Activated B cell treated with CpG ODN at 0.5 μM for 24 hours (primary cell): ENCODE results near the gene IGDCC3. TPM values are rescaled to one million over a fixed set of nuclear protein-coding genes. Genes with fewer than 3 reads are reported as not detected.

Source experiments
- ATAC-seq: fragments of 200-7000 bp; cut with Tn5 transposase; one replicate; pipeline ENCODE4 v1.10.0; 2021; ENCODE audit warnings: low read depth, mild to moderate bottlenecking, moderate library complexity
- CTCF ChIA-PET: fragments of 350-600 bp; sonication (Branson Sonifier 250); formaldehyde crosslinking; loops from one replicate; lab custom pipeline; 2021; ENCODE audit warnings: antibody characterized with exemption; lab: Charles Lee
- POLR2A ChIA-PET: fragments of 350-600 bp; sonication (Branson Sonifier 250); formaldehyde crosslinking; loops from one replicate; lab custom pipeline; 2021; ENCODE audit warnings: antibody characterized with exemption; lab: Charles Lee
- DNase-seq: peaks from one replicate; pipeline ENCODE4 v3.0.0; 2022
- H3K27ac Mint-ChIP-seq: one replicate; pipeline ENCODE4 v1.8.0; 2020; ENCODE audit warnings: mixed read lengths
- H3K27me3 Mint-ChIP-seq: one replicate; pipeline ENCODE4 v1.8.0; 2021; ENCODE audit warnings: mixed read lengths
- H3K36me3 Mint-ChIP-seq: one replicate; pipeline ENCODE4 v1.8.0; 2021; ENCODE audit warnings: low read depth, mixed read lengths
- H3K4me1 Mint-ChIP-seq: one replicate; pipeline ENCODE4 v1.8.0; 2021; ENCODE audit warnings: mixed read lengths
- H3K4me3 Mint-ChIP-seq: one replicate; pipeline ENCODE4 v1.8.0; 2020; ENCODE audit warnings: mild to moderate bottlenecking, mixed read lengths
- H3K9me3 Mint-ChIP-seq: one replicate; pipeline ENCODE4 v1.8.0; 2020; ENCODE audit warnings: mixed read lengths
- CTCF ChIP-seq: fragments of 200-600 bp; IDR thresholded peaks from one replicate; pipeline ENCODE4 v1.8.0; 2022; ENCODE audit warnings: antibody characterized with exemption, mild to moderate bottlenecking
- intact Hi-C: fragments of 100-400 bp; cut with micrococcal nuclease; formaldehyde crosslinking; loops from one replicate; pipeline ENCODE4 v1.15.1; 2024
- total RNA-seq: library from RNA; stranded (reverse); gene quantifications from 2 replicates; pipeline ENCODE4 v1.2.3, GENCODE V29; 2022

IGDCC3 gene
- total RNA-seq, 1 donor from 2014 or later = not detected

- Mint-ChIP-seq H3K4me1 (no peaks in the 10 kb centered on the region), H3K27ac (no peak overlapping the region), H3K9me3 (no peaks in the 10 kb centered on the region), H3K36me3 (no peaks in the 10 kb centered on the region), H3K4me3 (no peak overlapping the region), H3K27me3 (no peaks in the 10 kb centered on the region)
- intact Hi-C loops = no loop called here
- no peak for DNase-seq
- TF ChIP-seq CTCF = no peak
- ChIA-PET CTCF (no interaction called here), POLR2A (interaction anchor here (2.4 kb wide), 1 partner anchor 7 kb away, joined by 8 read pairs; the partner anchor contains the start of gene RNU5B-1)
- ATAC-seq = no peak
Observed at GRCh38 chr15:65312400-65312916, 65.3 kb downstream of the IGDCC3 start.

- no peaks in the 10 kb centered on the region for H3K27me3 Mint-ChIP-seq
- CTCF ChIA-PET = no interaction called here
- intact Hi-C loops = no loop called here
- DNase-seq (no peak), ATAC-seq (no peak)
- POLR2A ChIA-PET = no interaction called here
- no peaks in the 10 kb centered on the region for H3K36me3 Mint-ChIP-seq
- no peak for TF ChIP-seq CTCF
- no peaks in the 10 kb centered on the region for H3K9me3 Mint-ChIP-seq
- H3K27ac Mint-ChIP-seq = no peak overlapping the region
- H3K4me1 Mint-ChIP-seq = no peaks in the 10 kb centered on the region
- no peak overlapping the region for H3K4me3 Mint-ChIP-seq
Observed at GRCh38 chr15:65311760-65312159, 66.0 kb downstream of the IGDCC3 start.

GRCh38 chr15:65310431-65311137 lies 67.2 kb downstream of the IGDCC3 start:
- H3K27me3 Mint-ChIP-seq = no peaks in the 10 kb centered on the region
- H3K9me3 Mint-ChIP-seq = no peaks in the 10 kb centered on the region
- no peak for TF ChIP-seq CTCF
- ChIA-PET CTCF (interaction anchor here (1.0 kb wide), 1 partner anchor 8 kb away, joined by 5 read pairs; no protein-coding TSS in a partner anchor), POLR2A (interaction anchor here (0.7 to 0.8 kb wide), 2 partner anchors 13 to 24 kb away, joined by 5 read pairs; partner anchors contain the start of gene PARP16)
- H3K36me3 Mint-ChIP-seq = no peaks in the 10 kb centered on the region
- intact Hi-C loops = no loop called here
- DNase-seq (no peak), ATAC-seq (no peak)
- peaks cover 7% of the 10 kb centered on the region for H3K4me1 Mint-ChIP-seq
- no peak overlapping the region for H3K27ac Mint-ChIP-seq
- H3K4me3 Mint-ChIP-seq = no peak overlapping the region

- Mint-ChIP-seq H3K9me3 (no peaks in the 10 kb centered on the region), H3K4me3 (no peak overlapping the region), H3K36me3 (no peaks in the 10 kb centered on the region), H3K27me3 (no peaks in the 10 kb centered on the region), H3K4me1 (peaks cover 12% of the 10 kb centered on the region), H3K27ac (no peak overlapping the region)
- DNase-seq (no peak), ATAC-seq (no peak)
- POLR2A ChIA-PET = no interaction called here
- no peak for TF ChIP-seq CTCF
- intact Hi-C loops = loop anchor here (10.0 kb wide), 3 partner anchors 925 to 1195 kb away; partner anchors contain the start of genes DIS3L, PCLAF, RPL4 and TRIP4
- CTCF ChIA-PET = interaction anchor here (1.0 kb wide), 1 partner anchor 9 kb away, joined by 5 read pairs; no protein-coding TSS in a partner anchor
Observed at GRCh38 chr15:65309882-65310418, 67.9 kb downstream of the IGDCC3 start.

GRCh38 chr15:65307978-65308377 lies 69.8 kb downstream of the IGDCC3 start:
- peaks cover 25% of the 10 kb centered on the region for H3K4me1 Mint-ChIP-seq
- ChIA-PET POLR2A (interaction anchor here (0.5 to 1.0 kb wide), 2 partner anchors 10 to 13 kb away, joined by 3 to 4 read pairs; no protein-coding TSS in a partner anchor), CTCF (no interaction called here)
- intact Hi-C loops = loop anchor here (10.0 kb wide), 3 partner anchors 923 to 1197 kb away; partner anchors contain the start of genes DIS3L, PCLAF, RPL4 and TRIP4
- H3K9me3 Mint-ChIP-seq = no peaks in the 10 kb centered on the region
- no peak for DNase-seq
- ATAC-seq = no peak
- H3K4me3 Mint-ChIP-seq = no peak overlapping the region
- TF ChIP-seq CTCF = no peak
- no peaks in the 10 kb centered on the region for H3K27me3 Mint-ChIP-seq
- peaks cover 6% of the 10 kb centered on the region for H3K36me3 Mint-ChIP-seq
- no peak overlapping the region for H3K27ac Mint-ChIP-seq
